ENCODE results near the gene CASP3.
"Not testable (repeated sequence)": the region's sequence is repeated elsewhere in the genome, so short reads cannot be mapped to it uniquely, and the experiment has no call there.

Gene CASP3

DNA sequence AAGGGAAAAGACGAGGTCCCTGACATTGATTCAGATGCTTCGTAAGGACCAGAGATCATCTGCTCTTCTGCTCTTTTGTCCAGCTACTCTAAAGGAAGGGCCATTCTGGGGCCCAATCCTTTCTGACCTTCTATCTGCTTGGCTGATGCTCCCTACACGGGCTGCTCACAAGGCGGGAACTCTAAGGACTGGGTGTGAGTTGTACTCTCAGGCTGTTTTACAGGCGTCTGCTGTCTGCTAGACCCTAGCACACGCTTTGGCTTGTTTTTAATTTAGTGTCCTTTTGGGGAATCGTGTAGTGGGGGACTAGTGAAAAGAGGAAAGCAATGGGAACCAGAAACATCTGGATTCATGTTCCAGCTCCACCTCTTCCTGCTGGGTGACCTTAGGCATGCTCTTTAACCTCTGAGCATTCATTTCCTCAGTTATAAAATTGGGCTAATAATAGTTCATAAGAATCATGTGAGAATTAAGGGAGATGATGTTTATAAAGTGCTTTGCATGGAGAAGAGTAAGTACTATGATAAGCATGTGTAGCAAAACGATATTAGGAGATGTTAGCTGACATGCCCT lies 53.1 kb downstream of the CASP3 start:
- no peak for DNase-seq

DNA sequence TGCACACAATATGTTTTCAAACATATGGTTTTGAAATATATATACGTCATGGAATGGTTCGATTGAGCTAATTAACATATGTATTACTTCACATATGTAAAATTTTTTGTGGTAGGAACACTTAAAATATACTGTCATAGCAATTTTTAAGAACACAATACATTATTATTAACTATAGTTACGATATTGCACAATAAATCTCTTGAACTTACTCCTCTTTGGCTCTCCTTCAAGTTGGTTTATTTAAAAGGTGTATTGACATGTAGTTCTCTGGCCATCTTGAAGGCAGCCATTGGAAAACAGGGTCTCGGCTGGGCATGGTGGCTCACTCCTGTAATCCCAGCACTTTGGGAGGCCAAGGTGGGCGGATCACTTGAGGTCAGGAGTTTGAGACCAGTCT lies 53.8 kb downstream of the CASP3 start:
- DNase-seq = no peak

DNA sequence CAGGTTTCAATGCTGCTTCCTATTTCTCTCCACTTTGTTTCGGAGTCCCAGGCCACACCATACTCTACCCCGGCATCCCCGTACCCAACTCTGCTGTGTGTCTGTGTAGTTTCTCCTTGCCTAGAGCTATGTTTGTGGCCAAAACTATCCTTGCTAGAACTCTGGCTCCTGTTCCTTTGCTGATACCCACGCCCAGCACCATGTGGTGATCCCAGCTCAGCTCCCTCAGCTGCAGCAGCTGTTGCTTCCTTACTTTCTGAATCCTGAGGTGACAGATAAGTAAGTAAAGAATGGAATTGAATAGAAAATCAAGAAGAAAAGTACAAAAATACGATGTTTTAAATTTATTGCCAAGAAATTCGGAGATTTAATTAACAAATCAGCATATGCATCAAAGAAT lies 55.8 kb downstream of the CASP3 start:
- DNase-seq = no peak

DNA sequence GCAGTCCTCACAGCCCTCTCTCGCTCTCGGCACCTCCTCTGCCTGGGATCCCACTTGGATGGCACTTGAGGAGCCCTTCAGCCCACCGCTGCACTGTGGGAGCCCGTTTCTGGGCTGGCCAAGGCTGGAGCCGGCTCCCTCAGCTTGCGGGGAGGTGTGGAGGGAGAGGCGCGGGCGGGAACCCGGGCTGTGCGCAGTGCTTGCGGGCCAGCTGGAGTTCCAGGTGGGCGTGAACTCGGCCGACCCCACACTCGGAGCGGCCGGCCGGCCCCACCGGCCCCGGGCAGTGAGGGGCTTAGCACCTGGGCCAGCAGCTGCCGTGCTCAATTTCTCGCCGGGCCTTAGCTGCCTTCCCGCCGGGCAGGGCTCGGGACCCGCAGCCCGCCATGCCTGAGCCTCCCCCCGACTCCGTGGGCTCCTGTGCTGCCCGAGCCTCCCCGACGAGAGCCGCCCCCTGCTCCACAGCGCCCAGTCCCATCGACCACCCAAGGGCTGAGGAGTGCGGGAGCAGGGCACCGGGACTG lies 57.4 kb downstream of the CASP3 start:
- not testable (repeated sequence) for DNase-seq

DNA sequence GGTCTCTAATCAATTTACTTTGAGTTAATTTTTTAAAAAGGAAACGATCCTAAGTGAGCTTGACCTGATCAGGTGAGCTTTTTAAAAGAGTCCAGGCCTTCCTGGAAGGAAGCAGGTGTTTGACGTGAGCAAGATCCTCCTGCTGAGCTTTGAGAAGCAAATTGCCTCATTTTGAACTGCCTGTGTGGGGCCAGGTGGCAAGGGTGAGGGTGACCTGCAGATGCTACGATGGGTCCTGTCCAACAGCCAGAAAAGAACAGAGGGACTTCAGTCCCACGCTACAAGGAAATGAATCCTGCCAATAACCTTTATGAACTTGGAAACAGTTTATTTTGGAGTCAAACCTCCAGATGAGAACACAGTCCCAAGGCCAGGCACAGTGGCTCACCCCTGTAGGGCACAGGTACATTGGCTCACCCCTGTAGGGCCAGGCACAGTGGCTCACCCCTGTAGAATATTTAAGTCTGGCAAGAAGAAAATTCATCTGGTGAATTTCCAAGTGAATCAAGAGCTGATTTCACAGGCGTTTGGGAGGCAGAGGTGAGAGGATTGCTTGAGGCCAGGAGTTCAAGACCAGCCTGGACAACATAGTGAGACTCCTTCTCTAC lies 58.1 kb downstream of the CASP3 start:
- DNase-seq = no peak

DNA sequence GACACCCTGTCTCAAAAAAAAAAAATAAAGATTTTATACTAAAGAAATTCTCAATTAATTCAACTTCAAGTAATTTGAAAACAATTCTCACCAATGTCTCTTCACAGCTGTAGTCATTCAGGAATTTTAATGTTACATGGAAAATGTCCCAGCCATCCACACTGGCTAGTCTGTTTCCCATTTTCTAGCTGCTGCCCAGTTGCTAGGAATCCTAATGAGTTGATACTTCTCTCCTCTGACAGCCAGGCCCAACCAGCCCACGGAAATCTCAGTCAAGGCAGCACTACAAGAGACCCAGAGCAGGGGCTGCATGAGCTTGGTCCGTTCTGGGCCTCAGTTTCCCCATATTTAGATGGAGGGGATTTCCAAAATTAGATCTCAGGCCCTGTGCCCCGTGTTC lies 59.1 kb downstream of the CASP3 start:
- DNase-seq = no peak

DNA sequence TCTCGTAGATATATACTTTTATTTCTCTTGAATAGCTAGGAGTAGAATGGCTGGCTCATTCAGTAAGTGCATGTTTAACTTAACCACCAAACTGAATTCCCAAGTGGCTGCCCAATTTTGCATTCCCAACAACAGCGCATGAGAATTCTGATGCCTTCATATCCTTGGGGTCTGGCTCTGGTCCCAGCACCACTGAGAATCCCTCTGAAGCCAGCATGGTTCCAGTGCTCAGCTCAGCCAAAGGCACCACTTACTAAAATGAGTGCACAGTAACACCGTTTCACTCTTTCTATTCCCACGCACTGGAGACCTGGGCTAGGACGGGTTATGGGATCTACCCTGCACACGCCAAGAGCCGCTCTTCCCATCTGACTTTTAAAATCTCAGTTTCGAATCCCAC lies 60.4 kb downstream of the CASP3 start:
- DNase-seq = no peak

DNA sequence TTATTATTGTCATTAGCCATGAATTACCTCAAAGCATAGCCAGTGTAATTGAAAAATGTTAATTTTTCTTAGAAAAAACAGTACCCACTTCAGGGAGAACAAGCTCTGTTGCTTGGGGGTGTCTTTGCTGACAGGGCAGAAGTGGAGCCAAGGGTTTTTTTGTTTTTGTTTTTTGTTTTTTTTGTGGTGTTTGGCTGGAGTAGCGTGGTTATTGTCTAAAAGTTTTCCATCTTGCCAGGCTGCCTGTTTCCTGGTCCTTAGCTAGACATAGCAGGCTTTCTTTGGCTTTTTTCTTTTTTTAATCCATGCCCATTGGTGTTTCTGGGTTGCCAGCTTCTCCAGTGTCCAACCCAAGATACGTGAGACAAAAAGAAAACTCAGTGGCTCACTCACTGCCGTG lies 61.5 kb downstream of the CASP3 start:
- no peak for DNase-seq

DNA sequence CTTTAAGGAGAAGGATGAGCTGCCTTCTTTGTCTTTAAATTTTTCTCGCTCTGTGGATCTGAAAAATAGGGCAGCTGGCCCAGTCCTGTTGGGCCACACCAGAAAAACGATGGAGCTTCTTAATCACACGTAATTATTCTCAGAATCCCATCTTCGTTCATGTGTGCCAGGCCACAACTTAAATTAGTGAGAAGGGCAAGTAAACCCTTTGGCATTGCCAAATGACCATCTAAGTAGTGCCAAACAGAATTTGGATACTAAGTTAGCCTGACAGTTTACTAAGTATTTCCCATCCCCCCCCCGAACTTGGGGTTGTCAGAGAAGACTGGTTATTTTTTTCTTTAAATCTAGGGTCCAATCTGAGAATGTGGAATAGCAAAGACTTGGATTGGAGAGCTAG lies 62.0 kb downstream of the CASP3 start:
- DNase-seq = no peak

DNA sequence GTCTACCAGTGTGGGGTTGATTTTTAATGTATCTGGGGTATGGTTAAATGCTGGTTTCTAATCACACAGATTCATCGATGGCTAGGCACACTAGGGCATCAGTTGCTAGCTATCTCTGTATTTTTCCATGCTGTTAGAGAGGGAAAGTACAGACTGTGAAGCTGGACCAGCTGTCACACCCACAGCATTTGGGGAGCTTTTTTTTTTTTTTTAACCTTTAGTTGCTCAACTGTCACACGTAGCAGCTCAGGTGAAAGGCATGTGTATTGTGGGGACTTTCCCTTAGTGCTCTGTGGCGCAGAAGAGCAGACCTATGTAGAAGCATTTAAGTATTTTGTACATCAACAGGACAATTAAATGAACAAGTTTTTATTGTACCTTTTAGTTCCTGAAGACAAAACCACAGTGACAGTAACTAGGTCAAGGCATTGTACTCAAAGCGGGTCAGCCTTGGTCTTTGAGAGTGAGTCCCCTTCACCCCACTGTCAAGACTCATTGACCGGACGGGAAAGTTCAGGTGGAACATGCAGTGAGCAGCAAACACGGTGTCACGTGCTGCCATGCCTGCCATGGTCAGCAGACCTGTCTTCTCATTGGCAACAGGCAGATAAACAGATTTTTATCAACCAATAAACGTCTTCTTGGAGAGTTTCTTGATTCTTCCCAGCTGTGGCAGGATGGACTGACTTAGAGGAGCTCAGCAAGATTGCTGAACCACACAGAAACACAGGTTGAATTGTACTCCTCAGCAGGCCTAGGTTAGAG lies 65.3 kb downstream of the CASP3 start:
- DNase-seq = no peak

Measured in right kidney (tissue), 1 donor.